Measurements from ENCODE around the gene THAP7. TPM values are rescaled to one million over a fixed set of nuclear protein-coding genes. Genes with fewer than 3 reads are reported as not detected.

THAP7 gene
- total and polyA plus RNA-seq, 2 donors (not counting 3 experiments of a cell fraction or from before 2014, with no cell fraction given) = 13.5 to 24.4 TPM

GRCh38 chr22:20960609-20961008, 41.3 kb downstream of the THAP7 start:
- H3K4me1 ChIP-seq (ENCODE audit: control insufficient read depth, extremely low read depth, insufficient read depth, low read length) = peaks cover 10% of the 10 kb centered on the region
- no TSS peak for BruUV-seq (replicated peaks)
- CTCF ChIA-PET = interaction anchor here (0.7 to 4.5 kb wide), 5 partner anchors 15 to 80 kb away, joined by 3 to 14 read pairs (median 3); partner anchors contain the start of gene LZTR1
- no peaks in the 10 kb centered on the region for H3K9me1 ChIP-seq (replicated peaks; ENCODE audit: control insufficient read depth, extremely low read depth, insufficient read depth, low read length)
- no peak overlapping the region for H2AFZ ChIP-seq (ENCODE audit: low read depth, low read length)
- dilution Hi-C loops (cut with MboI; ENCODE audit: extremely low pct_ligation_motif_present, low sequenced_read_pairs) = no loop called here
- FAIRE-seq (no peak), DNase-seq (ENCODE audit: low read depth, low spot score) (no peak)
- H3K4me2 ChIP-seq (ENCODE audit: insufficient read depth, low read length) = no peak overlapping the region
- no peak overlapping the region for H3K9ac ChIP-seq (replicated peaks; ENCODE audit: extremely low read depth, insufficient read depth, low read length)
- H3K27ac ChIP-seq (ENCODE audit: insufficient read depth, low read depth, low read length) = no peak overlapping the region
- POLR2A ChIA-PET = interaction anchor here (0.7 kb wide), 1 partner anchor 99 kb away, joined by 5 read pairs; no protein-coding TSS in a partner anchor
- TF ChIP-seq EZH2 (IDR thresholded peaks at IDR 0.05; ENCODE audit: borderline replicate concordance, low read depth, low read length, severe bottlenecking) (no peak), CTCF (IDR thresholded peaks at IDR 0.05; ENCODE audit: extremely low read depth in 1 of 2, insufficient read depth in 1 of 2, low read depth in 1 of 2, low read length in 2 of 2) (no peak), POLR2A (IDR thresholded peaks at IDR 0.05; ENCODE audit: low read depth, low read length) (no peak), GATA2 (IDR thresholded peaks at IDR 0.05; ENCODE audit: insufficient read depth, insufficient read length, low read depth, low read length) (no peak), JUN (IDR thresholded peaks at IDR 0.05; ENCODE audit: borderline replicate concordance, insufficient read depth, insufficient read length, low read depth) (no peak), POLR2AphosphoS5 (IDR thresholded peaks at IDR 0.05; ENCODE audit: insufficient read depth, low read depth, low read length) (no peak), MYC (IDR thresholded peaks at IDR 0.05; ENCODE audit: low read depth, low read length) (no peak), MAX (IDR thresholded peaks at IDR 0.05; ENCODE audit: insufficient read depth, insufficient read length) (no peak), FOS (IDR thresholded peaks at IDR 0.05; ENCODE audit: borderline replicate concordance, insufficient read depth, low read length) (no peak)
- H3K4me3 ChIP-seq (replicated peaks in 1 of 3; ENCODE audit: insufficient read depth in 1 of 3, low read depth in 1 of 3, low read length in 3 of 3) = no peak overlapping the region
- H3K9me3 ChIP-seq (replicated peaks; ENCODE audit: control insufficient read depth, insufficient read depth, low read length) = no peaks in the 10 kb centered on the region
- H3K79me2 ChIP-seq (ENCODE audit: control insufficient read depth, insufficient read depth, low read length) = no peaks in the 10 kb centered on the region
- intact Hi-C loops (cut with micrococcal nuclease) = loop anchor here (5.0 kb wide), 1 partner anchor 43 kb away; the partner anchor contains the start of gene CRKL
- H3K27me3 ChIP-seq (ENCODE audit: control insufficient read depth in 2 of 2, insufficient read depth in 2 of 2, low read length in 2 of 2) = peaks cover 4 to 16% of the 10 kb centered on the region in 2 experiments
- H4K20me1 ChIP-seq (replicated peaks; ENCODE audit: control insufficient read depth, extremely low read depth, insufficient read depth, low read length) = no peaks in the 10 kb centered on the region
- no peaks in the 10 kb centered on the region for H3K36me3 ChIP-seq (ENCODE audit: control insufficient read depth in 2 of 2, extremely low read depth in 1 of 2, insufficient read depth in 2 of 2, low read length in 2 of 2)

All from endothelial cell of umbilical vein (primary cell).